C4-2B (cell line): ENCODE results near the gene ERICH6B.

Source experiments
- ZFX ChIP-seq: fragments of 450-650 bp; IDR thresholded peaks from 2 replicates; pipeline ENCODE4 v1.6.1; 2017
- TF ChIP-seq, protein P1 (sequence below): fragments of 450-650 bp; conservative IDR thresholded peaks from 2 replicates; pipeline ENCODE4 v1.5.1; 2017; ENCODE audit warnings: mild to moderate bottlenecking

GRCh38 chr13:45501175-45501526, 114.4 kb downstream of the ERICH6B start:
- TF ChIP-seq, protein P1, sequence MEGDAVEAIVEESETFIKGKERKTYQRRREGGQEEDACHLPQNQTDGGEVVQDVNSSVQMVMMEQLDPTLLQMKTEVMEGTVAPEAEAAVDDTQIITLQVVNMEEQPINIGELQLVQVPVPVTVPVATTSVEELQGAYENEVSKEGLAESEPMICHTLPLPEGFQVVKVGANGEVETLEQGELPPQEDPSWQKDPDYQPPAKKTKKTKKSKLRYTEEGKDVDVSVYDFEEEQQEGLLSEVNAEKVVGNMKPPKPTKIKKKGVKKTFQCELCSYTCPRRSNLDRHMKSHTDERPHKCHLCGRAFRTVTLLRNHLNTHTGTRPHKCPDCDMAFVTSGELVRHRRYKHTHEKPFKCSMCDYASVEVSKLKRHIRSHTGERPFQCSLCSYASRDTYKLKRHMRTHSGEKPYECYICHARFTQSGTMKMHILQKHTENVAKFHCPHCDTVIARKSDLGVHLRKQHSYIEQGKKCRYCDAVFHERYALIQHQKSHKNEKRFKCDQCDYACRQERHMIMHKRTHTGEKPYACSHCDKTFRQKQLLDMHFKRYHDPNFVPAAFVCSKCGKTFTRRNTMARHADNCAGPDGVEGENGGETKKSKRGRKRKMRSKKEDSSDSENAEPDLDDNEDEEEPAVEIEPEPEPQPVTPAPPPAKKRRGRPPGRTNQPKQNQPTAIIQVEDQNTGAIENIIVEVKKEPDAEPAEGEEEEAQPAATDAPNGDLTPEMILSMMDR = no peak
- TF ChIP-seq ZFX = no peak
